HepG2 (cell line): Measurements from ENCODE around the gene GMEB2. TPM values are rescaled to one million over a fixed set of nuclear protein-coding genes. Genes with fewer than 3 reads are reported as not detected.

Experiments used
- BORCS8-MEF2B ChIP-seq: sonication (generic); formaldehyde crosslinking; IDR thresholded peaks from 2 replicates; pipeline ENCODE4 v1.8.0; 2022; ENCODE audit warnings: mild to moderate bottlenecking, missing genetic modification reagents
- PAF1 ChIP-seq: IDR thresholded peaks from 2 replicates; pipeline ENCODE4 v1.6.1; 2016; ENCODE audit warnings: missing genetic modification reagents, missing compliant biosample characterization
- ZBTB40 ChIP-seq, 2 experiments: fragments of 450-650 bp in 1 of 2; sonication (generic) in 1 of 2; formaldehyde crosslinking in 1 of 2; IDR thresholded peaks; 2 replicates each; pipeline versions ENCODE4 v1.6.1 to v1.8.0; 2016 to 2022; ENCODE audit warnings: antibody characterized with exemption in 1 of 2, mild to moderate bottlenecking in 1 of 2, missing genetic modification reagents in 1 of 2
- polyA plus RNA-seq, 8 experiments: library from polyadenylated mRNA; depleted of rRNA in 3 of 8; stranded (reverse) in 7 of 8; unstranded in 1 of 8; fragments of >200 nt; fragmentation: Illumina TruSeq in 4 of 8; extraction: Trizol in 4 of 8; gene quantifications; 2 replicates each; pipeline versions ENCODE4 v1.2.1 to v1.2.3, GENCODE V29; 2011 to 2016; ENCODE audit warnings: low read depth in 4 of 8, missing spikeins in 1 of 8, mixed read lengths in 1 of 8; ENCODE audit not compliant: insufficient read depth in 1 of 8
- total RNA-seq, 5 experiments: library from RNA; depleted of rRNA; stranded (reverse); fragments of >200 nt; fragmentation: Illumina TruSeq; extraction: Trizol; gene quantifications; 2 replicates each; pipeline ENCODE4 v1.2.3, GENCODE V29; 2016; ENCODE audit warnings: low read depth in 1 of 5

The GMEB2 gene
- total and polyA plus RNA-seq, 2 of the 13 experiments (the other 11 are each of a cell fraction or from before 2014, with no cell fraction given), result 10.6 to 12.4 TPM

- TF ChIP-seq ZBTB40 (IDR thresholded peaks at IDR 0.05), result no peak
- TF ChIP-seq ZBTB40 (CRISPR knock-in tag; IDR thresholded peaks at IDR 0.05), result no peak
- TF ChIP-seq BORCS8-MEF2B, result no peak
- no peak for TF ChIP-seq PAF1 (CRISPR knock-in tag)
These were observed 29.0 kb downstream of the GMEB2 start (continued) for GRCh38 chr20:63597651-63598478.
